HepG2 (cell line): ENCODE results near the gene RBBP8NL. TPM values are rescaled to one million over a fixed set of nuclear protein-coding genes. Genes with fewer than 3 reads are reported as not detected.

Experiments used
- ATRX ChIP-seq: sonication (generic); formaldehyde crosslinking; IDR thresholded peaks from 2 replicates; pipeline ENCODE4 v1.4.0; 2020; ENCODE audit warnings: missing genetic modification reagents, borderline replicate concordance
- GATA4 ChIP-seq: sonication (generic); IDR thresholded peaks from 2 replicates; pipeline ENCODE4 v1.6.1; 2016; ENCODE audit warnings: antibody characterized with exemption, low read depth, borderline replicate concordance
- HNF4A ChIP-seq: sonication (generic); formaldehyde crosslinking; IDR thresholded peaks from 2 replicates; pipeline ENCODE4 v1.4.0; 2020; ENCODE audit warnings: missing genetic modification reagents
- PAX8 ChIP-seq: sonication (generic); formaldehyde crosslinking; IDR thresholded peaks from 2 replicates; pipeline ENCODE4 v1.8.0; 2022; ENCODE audit warnings: mild to moderate bottlenecking, missing genetic modification reagents, borderline replicate concordance
- TSC22D2 ChIP-seq: sonication (generic); formaldehyde crosslinking; IDR thresholded peaks from 2 replicates; pipeline ENCODE4 v1.5.1; 2020; ENCODE audit warnings: missing genetic modification reagents, mild to moderate bottlenecking, borderline replicate concordance
- ZNF549 ChIP-seq: sonication (generic); formaldehyde crosslinking; IDR thresholded peaks from 2 replicates; pipeline ENCODE4 v1.5.0; 2020; ENCODE audit warnings: missing genetic modification reagents
- polyA plus RNA-seq, 8 experiments: library from polyadenylated mRNA; depleted of rRNA in 3 of 8; stranded (reverse) in 7 of 8; unstranded in 1 of 8; fragments of >200 nt; fragmentation: Illumina TruSeq in 4 of 8; extraction: Trizol in 4 of 8; gene quantifications; 2 replicates each; pipeline versions ENCODE4 v1.2.1 to v1.2.3, GENCODE V29; 2011 to 2016; ENCODE audit warnings: low read depth in 4 of 8, missing spikeins in 1 of 8, mixed read lengths in 1 of 8; ENCODE audit not compliant: insufficient read depth in 1 of 8
- total RNA-seq, 5 experiments: library from RNA; depleted of rRNA; stranded (reverse); fragments of >200 nt; fragmentation: Illumina TruSeq; extraction: Trizol; gene quantifications; 2 replicates each; pipeline ENCODE4 v1.2.3, GENCODE V29; 2016; ENCODE audit warnings: low read depth in 1 of 5
- TF ChIP-seq, protein P1 (sequence below), 2 experiments: fragments of 450-650 bp in 1 of 2; sonication (generic) in 1 of 2; formaldehyde crosslinking in 1 of 2; IDR thresholded peaks; 2 replicates each; pipeline versions ENCODE4 v1.6.1 to v1.8.0; 2016 to 2022; ENCODE audit warnings: antibody characterized with exemption in 1 of 2, mild to moderate bottlenecking in 1 of 2, missing genetic modification reagents in 1 of 2
- TF ChIP-seq, protein P2 (sequence below): sonication (generic); formaldehyde crosslinking; IDR thresholded peaks from 2 replicates; pipeline ENCODE4 v1.4.0; 2020; ENCODE audit warnings: missing genetic modification reagents, mild to moderate bottlenecking, borderline replicate concordance

RBBP8NL gene
- total and polyA plus RNA-seq, 2 of the 13 experiments (the other 11 are each of a cell fraction or from before 2014, with no cell fraction given), result 0.69 to 0.86 TPM

DNA sequence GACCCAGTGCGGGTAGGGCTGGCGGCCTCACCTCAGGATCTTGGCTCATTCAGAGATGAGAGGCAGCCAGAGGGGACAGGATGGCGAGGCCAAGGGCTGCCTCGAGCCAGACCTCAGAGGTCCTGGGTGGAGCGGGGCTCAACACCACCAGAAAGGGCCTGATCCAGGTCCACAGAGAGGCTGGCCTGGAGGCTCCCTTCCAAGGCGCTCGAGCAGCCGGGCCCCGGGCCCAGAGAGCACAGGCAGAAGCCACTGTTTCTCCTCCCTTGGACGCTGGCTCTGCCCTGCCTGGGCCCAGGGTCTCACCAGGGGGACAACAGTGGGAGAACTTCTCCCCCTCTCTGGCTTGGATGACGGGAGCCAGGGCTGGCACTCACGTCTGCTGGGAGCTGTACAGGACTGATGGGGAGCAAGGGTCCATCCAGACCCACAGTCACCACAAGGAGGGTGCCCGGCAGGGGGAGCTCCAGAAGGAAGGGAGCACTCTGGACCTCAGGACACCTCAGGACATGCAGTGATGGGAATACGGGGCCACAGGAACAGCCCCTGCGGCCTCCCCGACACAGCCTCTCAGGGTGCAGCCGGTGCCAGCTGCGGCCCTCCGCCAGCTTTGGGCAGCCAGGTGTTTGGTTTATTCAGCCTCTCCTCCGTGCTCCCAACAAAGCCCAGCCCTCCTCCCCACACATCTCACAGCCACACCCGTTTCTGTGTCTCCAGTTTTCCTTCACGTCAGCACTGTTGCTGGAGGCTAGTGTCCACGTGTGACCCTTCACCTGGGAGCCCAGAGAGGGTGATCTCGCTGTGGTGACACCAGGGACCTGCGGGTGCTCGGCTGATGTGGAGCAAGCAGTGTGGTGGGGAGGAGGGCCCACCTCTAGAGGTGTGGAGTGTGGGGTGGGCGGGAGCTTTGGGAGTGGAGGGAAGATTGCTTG lies 31.8 kb downstream of the RBBP8NL start (continued):
- no peak for TF ChIP-seq PAX8 (CRISPR knock-in tag)
- no peak for TF ChIP-seq TSC22D2 (CRISPR knock-in tag)
- TF ChIP-seq ATRX (CRISPR knock-in tag), result no peak
- TF ChIP-seq ZNF549 (CRISPR knock-in tag), result no peak
- TF ChIP-seq, protein P1, sequence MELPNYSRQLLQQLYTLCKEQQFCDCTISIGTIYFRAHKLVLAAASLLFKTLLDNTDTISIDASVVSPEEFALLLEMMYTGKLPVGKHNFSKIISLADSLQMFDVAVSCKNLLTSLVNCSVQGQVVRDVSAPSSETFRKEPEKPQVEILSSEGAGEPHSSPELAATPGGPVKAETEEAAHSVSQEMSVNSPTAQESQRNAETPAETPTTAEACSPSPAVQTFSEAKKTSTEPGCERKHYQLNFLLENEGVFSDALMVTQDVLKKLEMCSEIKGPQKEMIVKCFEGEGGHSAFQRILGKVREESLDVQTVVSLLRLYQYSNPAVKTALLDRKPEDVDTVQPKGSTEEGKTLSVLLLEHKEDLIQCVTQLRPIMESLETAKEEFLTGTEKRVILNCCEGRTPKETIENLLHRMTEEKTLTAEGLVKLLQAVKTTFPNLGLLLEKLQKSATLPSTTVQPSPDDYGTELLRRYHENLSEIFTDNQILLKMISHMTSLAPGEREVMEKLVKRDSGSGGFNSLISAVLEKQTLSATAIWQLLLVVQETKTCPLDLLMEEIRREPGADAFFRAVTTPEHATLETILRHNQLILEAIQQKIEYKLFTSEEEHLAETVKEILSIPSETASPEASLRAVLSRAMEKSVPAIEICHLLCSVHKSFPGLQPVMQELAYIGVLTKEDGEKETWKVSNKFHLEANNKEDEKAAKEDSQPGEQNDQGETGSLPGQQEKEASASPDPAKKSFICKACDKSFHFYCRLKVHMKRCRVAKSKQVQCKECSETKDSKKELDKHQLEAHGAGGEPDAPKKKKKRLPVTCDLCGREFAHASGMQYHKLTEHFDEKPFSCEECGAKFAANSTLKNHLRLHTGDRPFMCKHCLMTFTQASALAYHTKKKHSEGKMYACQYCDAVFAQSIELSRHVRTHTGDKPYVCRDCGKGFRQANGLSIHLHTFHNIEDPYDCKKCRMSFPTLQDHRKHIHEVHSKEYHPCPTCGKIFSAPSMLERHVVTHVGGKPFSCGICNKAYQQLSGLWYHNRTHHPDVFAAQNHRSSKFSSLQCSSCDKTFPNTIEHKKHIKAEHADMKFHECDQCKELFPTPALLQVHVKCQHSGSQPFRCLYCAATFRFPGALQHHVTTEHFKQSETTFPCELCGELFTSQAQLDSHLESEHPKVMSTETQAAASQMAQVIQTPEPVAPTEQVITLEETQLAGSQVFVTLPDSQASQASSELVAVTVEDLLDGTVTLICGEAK (IDR thresholded peaks at IDR 0.05), result no peak
- TF ChIP-seq, protein P1 (CRISPR knock-in tag; IDR thresholded peaks at IDR 0.05), result no peak
- TF ChIP-seq, protein P2, sequence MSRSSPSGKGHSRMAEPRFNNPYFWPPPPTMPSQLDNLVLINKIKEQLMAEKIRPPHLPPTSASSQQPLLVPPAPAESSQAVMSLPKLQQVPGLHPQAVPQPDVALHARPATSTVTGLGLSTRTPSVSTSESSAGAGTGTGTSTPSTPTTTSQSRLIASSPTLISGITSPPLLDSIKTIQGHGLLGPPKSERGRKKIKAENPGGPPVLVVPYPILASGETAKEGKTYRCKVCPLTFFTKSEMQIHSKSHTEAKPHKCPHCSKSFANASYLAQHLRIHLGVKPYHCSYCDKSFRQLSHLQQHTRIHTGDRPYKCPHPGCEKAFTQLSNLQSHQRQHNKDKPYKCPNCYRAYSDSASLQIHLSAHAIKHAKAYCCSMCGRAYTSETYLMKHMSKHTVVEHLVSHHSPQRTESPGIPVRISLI, result no peak
- TF ChIP-seq HNF4A (CRISPR knock-in tag), result peak; percentile 36; the same call in 1 of the 2 replicates
- no peak for TF ChIP-seq GATA4
